Skin epidermis (tissue), 12 donors: ENCODE measurements around the gene CHID1.

ENCODE experiments used
- H3K27ac ChIP-seq, 21 experiments: fragments of 200-600 bp; sonication (generic) in 11 of 21; one replicate each; pipeline ENCODE4 v1.5.0; 2020; ENCODE audit warnings: mild to moderate bottlenecking in 3 of 21, inconsistent platforms in 2 of 21, moderate library complexity in 2 of 21
- H3K4me3 ChIP-seq, 7 experiments: fragments of 200-600 bp; sonication (generic) in 2 of 7; one replicate each; pipeline ENCODE4 v1.5.0; 2020; ENCODE audit warnings: inconsistent platforms in 2 of 7, mild to moderate bottlenecking in 2 of 7, moderate library complexity in 1 of 7

The CHID1 gene

GRCh38 chr11:933936-934335, 23.3 kb upstream of the CHID1 start:
- Histone ChIP-seq H3K27ac (peak overlapping the region in 17 of 21 experiments; percentile 3 to 78 (median 56)), H3K4me3 (no peak overlapping the region)

GRCh38 chr11:933142-933851, 22.7 kb upstream of the CHID1 start:
- no peak overlapping the region for H3K4me3 ChIP-seq
- H3K27ac ChIP-seq, result peak overlapping the region in 19 of 21 experiments; percentile 3 to 78 (median 55)

- H3K27ac ChIP-seq, result peak overlapping the region in 13 of 21 experiments; percentile 8 to 80 (median 57)
- H3K4me3 ChIP-seq, result no peak overlapping the region
Observed at GRCh38 chr11:932435-932834, 21.8 kb upstream of the CHID1 start.

GRCh38 chr11:931385-931784, 20.8 kb upstream of the CHID1 start:
- peak overlapping the region in 5 of 21 experiments; percentile 1 to 80 (median 61) for H3K27ac ChIP-seq

GRCh38 chr11:929405-929804, 18.8 kb upstream of the CHID1 start:
- Histone ChIP-seq H3K4me3 (no peak overlapping the region), H3K27ac (peak overlapping the region in 1 of 21 experiments; percentile 43)

More at GRCh38 chr11:931385-931784, 20.8 kb upstream of the CHID1 start:
- H3K4me3 ChIP-seq, result no peak overlapping the region

- Histone ChIP-seq H3K4me3 (no peak overlapping the region), H3K27ac (peak overlapping the region in 5 of 21 experiments; percentile 3 to 43 (median 11))
Observed at GRCh38 chr11:928786-929185, 18.2 kb upstream of the CHID1 start.

GRCh38 chr11:927871-928270, 17.3 kb upstream of the CHID1 start:
- Histone ChIP-seq H3K4me3 (no peak overlapping the region), H3K27ac (peak overlapping the region in 7 of 21 experiments; percentile 3 to 35 (median 26))

GRCh38 chr11:926341-926916, 15.8 kb upstream of the CHID1 start:
- H3K4me3 ChIP-seq, result peak overlapping the region; percentile 62 to 96 (median 84)
- peak overlapping the region; percentile 85 to 97 (median 92) for H3K27ac ChIP-seq

- peak within 1 kb of the TSS; percentile 62 to 96 (median 84) for H3K4me3 ChIP-seq
- peak within 1 kb of the TSS; percentile 85 to 97 (median 92) for H3K27ac ChIP-seq
Observed at GRCh38 chr11:925496-926301, 15.1 kb upstream of the CHID1 start, which contains the start of gene AP2A2. AP2A2 (plus strand) TSS chr11:925870; CDS start chr11:926022, 152 bp downstream.

- peak overlapping the region in 19 of 21 experiments; percentile 8 to 97 (median 91) for H3K27ac ChIP-seq
- H3K4me3 ChIP-seq, result peak overlapping the region; percentile 21 to 96 (median 84)
Observed at GRCh38 chr11:925158-925495, 14.5 kb upstream of the CHID1 start.

- Histone ChIP-seq H3K27ac (peak overlapping the region in 18 of 21 experiments; percentile 8 to 97 (median 82)), H3K4me3 (peak overlapping the region in 2 of 7 experiments; percentile 69 to 96)
Observed at GRCh38 chr11:924406-925157, 14.0 kb upstream of the CHID1 start.

- peak overlapping the region in 15 of 21 experiments; percentile 13 to 97 (median 69) for H3K27ac ChIP-seq
- no peak overlapping the region for H3K4me3 ChIP-seq
Observed at GRCh38 chr11:923691-924405, 13.2 kb upstream of the CHID1 start.

- H3K4me3 ChIP-seq, result no peak overlapping the region
- H3K27ac ChIP-seq, result no peak overlapping the region
Observed at GRCh38 chr11:921921-922678, 11.5 kb upstream of the CHID1 start.

- no peak overlapping the region for H3K27ac ChIP-seq
- no peak overlapping the region for H3K4me3 ChIP-seq
Observed at GRCh38 chr11:917426-917825, 6.8 kb upstream of the CHID1 start.

- Histone ChIP-seq H3K27ac (peak overlapping the region in 9 of 21 experiments; percentile 28 to 83 (median 63)), H3K4me3 (no peak overlapping the region)
Observed at GRCh38 chr11:914747-915501, 4.3 kb upstream of the CHID1 start.

- Histone ChIP-seq H3K4me3 (no peak overlapping the region), H3K27ac (peak overlapping the region in 11 of 21 experiments; percentile 1 to 83 (median 51))
Observed at GRCh38 chr11:914204-914603, 3.6 kb upstream of the CHID1 start.

- Histone ChIP-seq H3K27ac (no peak overlapping the region), H3K4me3 (no peak overlapping the region)
Observed at GRCh38 chr11:913043-913442, 2.4 kb upstream of the CHID1 start.
